HG02973 (cell line): ENCODE data around the gene TTC24.
A peak's percentile ranks its signal among the peaks of the same experiment; 100 is the strongest.

Source experiments
- ATAC-seq: cut with Tn5 transposase; IDR thresholded peaks from one replicate; pipeline ENCODE4 v1.9.1; 2021; ENCODE audit warnings: moderate library complexity; ENCODE audit not compliant: unreplicated experiment

Gene TTC24

GRCh38 chr1:156553860-156554485 lies 25.6 kb upstream of the TTC24 start:
- no peak for ATAC-seq

- ATAC-seq, result no peak
Measured at GRCh38 chr1:156554971-156555370, 24.6 kb upstream of the TTC24 start.

DNA sequence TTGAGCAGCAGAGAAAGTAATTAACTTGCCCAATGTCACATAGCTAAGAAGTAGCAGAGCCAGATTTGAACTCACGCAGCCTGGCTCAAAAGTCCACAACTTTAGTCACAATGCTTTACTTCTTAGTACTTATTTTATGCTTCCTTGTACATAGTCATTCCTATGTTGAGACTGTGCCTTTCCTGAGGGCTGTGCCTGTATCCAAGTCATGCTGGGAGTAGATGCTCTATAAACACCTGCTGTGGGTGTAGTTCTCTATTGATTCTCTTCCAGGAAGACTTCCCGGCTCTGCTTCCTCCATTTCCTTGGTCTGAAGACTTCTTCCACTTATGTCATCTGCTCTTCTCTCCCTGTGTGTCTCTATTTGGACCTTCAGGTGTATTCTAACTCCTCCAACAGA lies 23.8 kb upstream of the TTC24 start:
- no peak for ATAC-seq

GRCh38 chr1:156556354-156556753 lies 23.2 kb upstream of the TTC24 start:
- no peak for ATAC-seq

GRCh38 chr1:156559086-156559796 lies 20.3 kb upstream of the TTC24 start:
- no peak for ATAC-seq

DNA sequence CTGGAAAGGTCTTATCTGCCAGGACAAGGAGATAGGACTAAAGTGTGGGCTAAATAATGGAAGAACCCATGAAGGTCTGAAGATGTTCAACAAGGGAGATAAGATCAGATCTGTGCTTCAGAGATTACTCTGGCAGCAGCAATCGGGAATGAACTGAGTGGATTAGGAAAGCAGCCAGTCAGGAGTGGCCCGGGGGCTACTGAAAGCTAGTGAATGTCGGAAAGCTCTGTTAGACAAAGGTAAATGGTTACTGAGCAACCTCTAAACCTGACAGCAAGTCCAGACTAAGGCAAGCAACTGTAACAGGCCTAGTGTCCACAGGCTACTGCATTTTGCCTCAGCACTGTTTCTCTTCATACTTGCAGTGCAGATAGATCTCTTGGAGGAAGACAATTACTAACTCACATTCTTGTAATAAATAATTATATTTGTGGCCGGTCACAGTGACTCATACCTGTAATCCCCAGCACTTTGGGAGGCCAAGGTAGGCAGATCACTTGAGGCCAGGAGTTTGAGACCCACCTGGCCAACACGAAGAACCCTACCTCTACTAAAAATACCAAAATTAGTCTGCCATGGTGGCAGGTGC lies 19.6 kb upstream of the TTC24 start:
- ATAC-seq, result no peak

- ATAC-seq, result no peak
Measured at GRCh38 chr1:156560585-156561163, 18.8 kb upstream of the TTC24 start.

DNA sequence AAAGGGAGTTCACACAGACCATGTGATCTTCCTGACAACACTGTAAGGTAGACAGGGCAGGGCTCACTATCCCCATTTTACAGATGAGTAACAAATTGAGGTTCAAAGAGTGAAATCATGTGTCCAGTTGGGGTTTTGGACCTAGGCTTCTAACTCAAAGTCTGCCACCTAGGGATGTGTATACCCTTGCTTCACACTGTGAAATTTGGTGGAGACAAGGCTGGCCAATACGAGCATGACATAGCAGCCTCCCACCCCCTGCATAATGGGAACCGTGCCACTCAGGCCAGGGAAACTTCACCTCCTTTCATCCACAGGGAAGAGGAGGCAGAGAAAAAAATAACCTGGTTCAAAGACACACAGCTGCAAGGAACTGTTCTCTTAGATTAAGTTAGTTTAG lies 14.0 kb upstream of the TTC24 start:
- ATAC-seq, result no peak

- ATAC-seq, result no peak
Measured at GRCh38 chr1:156566436-156566835, 13.1 kb upstream of the TTC24 start.

DNA sequence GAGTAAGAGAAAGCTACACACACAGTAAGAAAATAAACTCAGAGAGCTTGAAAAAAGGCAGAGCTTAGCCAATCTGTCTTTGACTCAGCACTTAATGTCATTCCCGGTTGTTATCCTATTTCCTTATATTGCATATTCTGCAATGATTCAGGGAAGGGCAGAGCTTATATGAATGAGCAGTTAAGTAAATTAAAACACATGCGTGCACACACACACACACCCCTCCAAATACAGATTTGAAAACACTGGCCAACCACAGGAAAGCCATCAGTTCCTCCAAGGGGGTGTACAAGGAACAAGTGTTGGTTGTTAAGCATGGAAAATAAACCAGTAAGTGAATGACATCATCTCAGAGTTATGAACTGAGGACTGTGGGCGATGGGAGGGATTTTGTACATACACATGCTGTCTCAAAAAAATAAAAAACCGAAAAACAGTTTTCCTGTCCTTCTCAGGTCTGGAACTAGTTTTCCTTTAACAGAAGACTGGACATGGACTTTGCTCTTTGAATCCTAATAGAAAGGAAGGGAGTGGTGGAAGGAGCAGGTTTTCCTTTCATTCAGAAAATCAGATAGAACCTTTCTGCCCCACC lies 8.2 kb upstream of the TTC24 start:
- no peak for ATAC-seq

- ATAC-seq, result peak; percentile 78
Measured at GRCh38 chr1:156571919-156572662, 7.4 kb upstream of the TTC24 start, which contains the start of gene IQGAP3. Gene IQGAP3 (minus strand): TSS chr1:156572565. CDS start chr1:156572529, 36 bp downstream.

DNA sequence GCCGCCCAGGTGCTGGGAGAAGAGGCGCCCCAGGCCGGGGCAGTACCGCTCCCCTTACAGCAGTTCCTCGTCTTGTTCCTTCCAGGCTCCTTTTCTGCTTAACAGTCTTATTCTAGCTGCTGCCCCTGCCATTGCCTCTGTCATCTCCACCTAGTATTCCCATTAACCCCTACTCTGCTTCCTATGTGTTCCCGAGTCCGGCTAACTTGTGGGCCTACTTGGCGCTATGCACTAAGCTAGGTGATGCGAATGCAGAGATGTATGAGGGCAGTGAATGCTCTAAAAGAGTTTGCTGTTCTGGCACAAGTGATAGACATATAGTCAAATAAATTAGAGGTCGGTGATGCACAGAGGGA lies 6.9 kb upstream of the TTC24 start:
- no peak for ATAC-seq

DNA sequence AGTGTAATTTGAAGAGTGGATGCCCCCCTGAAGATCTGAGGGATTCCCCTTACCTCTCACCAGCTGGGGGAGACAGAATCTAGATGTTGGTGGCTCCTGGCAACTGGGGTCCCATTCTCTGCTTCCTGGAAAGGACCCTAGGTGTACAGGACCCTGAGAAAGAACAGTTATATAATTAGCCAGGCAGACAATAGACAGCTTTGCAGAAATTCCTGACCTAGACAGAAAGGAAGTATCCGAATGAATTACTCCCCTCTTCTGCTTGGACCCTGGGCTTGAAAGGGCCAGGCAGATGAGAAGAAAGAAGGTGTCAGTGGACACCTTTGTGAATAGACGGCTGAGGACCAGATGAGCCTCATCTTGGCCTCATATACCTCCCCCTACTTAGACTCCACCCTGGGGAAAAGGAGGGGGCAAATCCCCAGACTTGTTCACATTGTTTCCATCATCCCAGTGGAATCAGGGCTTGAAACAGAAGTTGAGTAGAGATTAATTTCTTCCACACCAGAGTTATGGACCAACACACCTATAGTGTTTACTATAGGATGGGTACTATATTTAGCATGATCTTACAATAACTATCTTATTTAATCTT lies 5.4 kb upstream of the TTC24 start:
- ATAC-seq, result no peak

DNA sequence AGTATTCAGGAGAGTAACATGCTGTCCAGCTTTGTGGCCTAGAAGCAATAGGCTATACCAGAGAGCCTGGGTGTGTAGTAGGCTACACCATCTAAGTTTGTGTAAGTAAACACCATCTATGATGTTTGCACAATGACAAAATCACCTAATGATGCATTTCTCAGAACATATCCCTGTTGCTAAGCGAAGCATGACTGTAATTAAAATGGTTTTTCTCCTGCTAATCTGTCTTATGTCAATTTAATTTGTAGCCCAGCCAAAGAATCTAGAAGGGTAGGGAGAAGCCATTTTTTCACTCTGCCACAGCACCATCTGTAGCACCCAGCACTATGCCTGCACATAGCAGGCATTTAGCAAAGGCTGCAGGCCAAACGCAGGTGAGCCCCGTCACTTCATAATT lies 2.0 kb upstream of the TTC24 start:
- no peak for ATAC-seq

- ATAC-seq, result no peak
Measured at GRCh38 chr1:156578055-156578454, 1.5 kb upstream of the TTC24 start.

DNA sequence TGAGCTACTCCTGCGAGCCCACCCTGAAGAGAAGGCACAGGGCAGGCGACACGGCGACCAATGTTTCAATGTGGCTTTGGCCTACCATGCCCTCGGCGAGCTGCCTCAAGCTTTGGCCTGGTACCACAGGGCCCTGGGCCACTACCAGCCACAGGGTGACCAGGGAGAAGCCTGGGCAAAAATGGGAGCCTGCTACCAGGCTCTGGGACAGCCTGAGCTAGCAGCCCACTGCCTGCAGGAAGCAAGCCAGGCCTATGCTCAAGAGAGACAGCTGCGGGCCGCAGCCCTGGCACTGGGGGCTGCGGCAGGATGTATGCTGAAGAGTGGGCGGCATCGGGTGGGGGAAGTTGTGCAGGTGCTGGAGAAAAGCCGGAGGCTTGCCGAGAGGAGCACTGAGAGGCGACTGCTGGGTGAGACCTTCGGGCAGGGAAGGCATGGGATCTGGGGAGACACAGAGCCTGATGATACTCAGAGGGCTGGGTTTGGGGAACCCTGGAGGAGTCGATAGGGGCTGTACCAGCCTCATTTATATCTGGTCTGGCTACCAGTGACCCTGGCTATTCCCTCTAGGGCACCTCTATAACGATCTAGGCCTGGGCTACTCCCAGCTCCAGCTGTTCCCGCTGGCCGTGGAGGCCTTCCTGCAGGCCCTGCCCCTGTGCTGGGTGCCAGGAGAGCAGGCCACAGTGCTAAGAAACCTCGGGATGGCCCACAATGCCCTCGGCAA lies 2.3 kb downstream of the TTC24 start:
- ATAC-seq, result peak; percentile 44

DNA sequence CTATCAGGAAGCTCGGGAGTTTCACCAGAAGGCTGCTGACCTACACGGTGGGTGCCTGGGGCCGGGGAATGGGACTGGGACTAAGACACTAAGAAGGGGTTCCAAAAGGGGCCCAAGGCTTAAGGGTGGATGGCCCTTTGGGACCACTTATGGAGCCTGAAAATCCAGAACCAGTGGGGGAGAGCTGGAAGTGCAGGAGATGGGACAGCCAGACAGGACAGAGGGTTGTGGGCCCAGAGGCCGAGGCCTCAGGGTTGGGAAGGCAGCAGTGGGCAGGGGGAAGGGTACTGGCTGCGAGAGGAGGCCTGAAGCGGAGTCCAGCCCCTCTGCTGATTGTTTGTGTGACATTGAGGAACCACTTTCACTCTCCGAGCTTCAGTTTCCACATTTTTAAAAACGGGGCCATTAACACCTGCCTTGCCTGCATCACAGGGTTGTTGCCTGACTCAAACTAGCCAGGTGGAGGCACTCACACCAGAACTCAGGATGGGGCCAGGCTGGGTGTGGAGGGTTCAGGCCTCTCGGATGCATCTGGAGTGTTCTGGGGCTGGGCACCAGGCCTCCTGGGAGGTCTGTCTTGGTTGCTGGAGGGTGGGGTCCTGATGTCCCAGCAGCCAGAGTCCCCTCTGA lies 3.0 kb downstream of the TTC24 start:
- ATAC-seq, result no peak

GRCh38 chr1:156583821-156584622 lies 4.5 kb downstream of the TTC24 start:
- no peak for ATAC-seq

- ATAC-seq, result no peak
Measured at GRCh38 chr1:156584813-156585212, 5.3 kb downstream of the TTC24 start.
